Measurements from ENCODE around the gene LRRTM4. TPM values are rescaled to one million over a fixed set of nuclear protein-coding genes. Genes with fewer than 3 reads are reported as not detected.
A peak's percentile ranks its signal among the peaks of the same experiment; 100 is the strongest.

The LRRTM4 gene
- total RNA-seq, 1 experiment from 2014 or later: not detected

- intact Hi-C loops (cut with micrococcal nuclease): no loop called here
- H3K27me3 Mint-ChIP-seq (ENCODE audit: insufficient read depth, unreplicated experiment): peaks cover 62% of the 10 kb centered on the region
- ChIA-PET POLR2A (no interaction called here), CTCF (no interaction called here)
- H3K4me1 Mint-ChIP-seq (ENCODE audit: insufficient read depth, unreplicated experiment): no peaks in the 10 kb centered on the region
- no peak overlapping the region for H3K27ac Mint-ChIP-seq (ENCODE audit: low read depth, unreplicated experiment)
- no TSS peak for BruUV-seq (replicated peaks)
- no peaks in the 10 kb centered on the region for H3K9me3 Mint-ChIP-seq (ENCODE audit: unreplicated experiment)
- TF ChIP-seq, protein P1, sequence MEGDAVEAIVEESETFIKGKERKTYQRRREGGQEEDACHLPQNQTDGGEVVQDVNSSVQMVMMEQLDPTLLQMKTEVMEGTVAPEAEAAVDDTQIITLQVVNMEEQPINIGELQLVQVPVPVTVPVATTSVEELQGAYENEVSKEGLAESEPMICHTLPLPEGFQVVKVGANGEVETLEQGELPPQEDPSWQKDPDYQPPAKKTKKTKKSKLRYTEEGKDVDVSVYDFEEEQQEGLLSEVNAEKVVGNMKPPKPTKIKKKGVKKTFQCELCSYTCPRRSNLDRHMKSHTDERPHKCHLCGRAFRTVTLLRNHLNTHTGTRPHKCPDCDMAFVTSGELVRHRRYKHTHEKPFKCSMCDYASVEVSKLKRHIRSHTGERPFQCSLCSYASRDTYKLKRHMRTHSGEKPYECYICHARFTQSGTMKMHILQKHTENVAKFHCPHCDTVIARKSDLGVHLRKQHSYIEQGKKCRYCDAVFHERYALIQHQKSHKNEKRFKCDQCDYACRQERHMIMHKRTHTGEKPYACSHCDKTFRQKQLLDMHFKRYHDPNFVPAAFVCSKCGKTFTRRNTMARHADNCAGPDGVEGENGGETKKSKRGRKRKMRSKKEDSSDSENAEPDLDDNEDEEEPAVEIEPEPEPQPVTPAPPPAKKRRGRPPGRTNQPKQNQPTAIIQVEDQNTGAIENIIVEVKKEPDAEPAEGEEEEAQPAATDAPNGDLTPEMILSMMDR (IDR thresholded peaks at IDR 0.05; ENCODE audit: unreplicated experiment): no peak
- H3K4me3 Mint-ChIP-seq (ENCODE audit: unreplicated experiment): no peak overlapping the region
- H3K36me3 Mint-ChIP-seq (ENCODE audit: insufficient read depth, unreplicated experiment): no peaks in the 10 kb centered on the region
- no peak for DNase-seq (ENCODE audit: unreplicated experiment)
These were observed 696.8 kb downstream of the LRRTM4 start for GRCh38 chr2:76825140-76825970.

DNA sequence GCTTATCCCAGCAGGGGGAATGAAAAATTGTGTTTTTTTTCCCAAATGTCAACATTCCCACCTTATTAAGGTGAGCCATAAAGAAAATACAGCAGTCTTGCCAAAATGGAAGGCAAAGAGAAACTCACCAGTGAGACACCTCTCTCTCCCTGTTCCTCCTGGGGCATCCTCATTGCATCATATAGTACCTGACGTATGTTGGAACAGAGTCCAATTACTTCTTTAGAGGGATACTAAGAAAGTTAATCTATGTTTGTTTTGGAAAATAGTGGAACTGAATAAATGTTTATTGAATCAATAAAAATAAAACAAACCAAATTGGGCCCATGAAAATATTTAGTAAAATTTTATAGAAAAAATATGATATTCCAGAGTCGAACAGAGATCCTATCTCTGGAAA is 700.4 kb downstream of the LRRTM4 start:
- no TSS peak for BruUV-seq (replicated peaks)
- H3K36me3 Mint-ChIP-seq (ENCODE audit: insufficient read depth, unreplicated experiment): no peaks in the 10 kb centered on the region
- ChIA-PET CTCF (no interaction called here), POLR2A (no interaction called here)
- no peaks in the 10 kb centered on the region for H3K9me3 Mint-ChIP-seq (ENCODE audit: unreplicated experiment)
- no peak overlapping the region for H3K27ac Mint-ChIP-seq (ENCODE audit: low read depth, unreplicated experiment)
- TF ChIP-seq, protein P1 (IDR thresholded peaks at IDR 0.05; ENCODE audit: unreplicated experiment): no peak
- H3K4me1 Mint-ChIP-seq (ENCODE audit: insufficient read depth, unreplicated experiment): no peaks in the 10 kb centered on the region
- DNase-seq (ENCODE audit: unreplicated experiment): peak; percentile 1
- peaks cover 71% of the 10 kb centered on the region for H3K27me3 Mint-ChIP-seq (ENCODE audit: insufficient read depth, unreplicated experiment)
- H3K4me3 Mint-ChIP-seq (ENCODE audit: unreplicated experiment): no peak overlapping the region
- intact Hi-C loops (cut with micrococcal nuclease): no loop called here

- no TSS peak for BruUV-seq (replicated peaks)
- H3K27ac Mint-ChIP-seq (ENCODE audit: low read depth, unreplicated experiment): no peak overlapping the region
- peaks cover 38% of the 10 kb centered on the region for H3K27me3 Mint-ChIP-seq (ENCODE audit: insufficient read depth, unreplicated experiment)
- ChIA-PET POLR2A (no interaction called here), CTCF (no interaction called here)
- intact Hi-C loops (cut with micrococcal nuclease): no loop called here
- H3K4me3 Mint-ChIP-seq (ENCODE audit: unreplicated experiment): no peak overlapping the region
- TF ChIP-seq, protein P1 (IDR thresholded peaks at IDR 0.05; ENCODE audit: unreplicated experiment): no peak
- H3K36me3 Mint-ChIP-seq (ENCODE audit: insufficient read depth, unreplicated experiment): no peaks in the 10 kb centered on the region
- H3K4me1 Mint-ChIP-seq (ENCODE audit: insufficient read depth, unreplicated experiment): no peaks in the 10 kb centered on the region
- H3K9me3 Mint-ChIP-seq (ENCODE audit: unreplicated experiment): peaks cover under 1% of the 10 kb centered on the region
- DNase-seq (ENCODE audit: unreplicated experiment): no peak
These were observed 709.1 kb downstream of the LRRTM4 start for GRCh38 chr2:76813084-76813483.

- ChIA-PET POLR2A (no interaction called here), CTCF (interaction anchor here (0.6 kb wide), 1 partner anchor 1190 kb away, joined by 3 read pairs; no protein-coding TSS in a partner anchor)
- intact Hi-C loops (cut with micrococcal nuclease): no loop called here
- Mint-ChIP-seq H3K4me1 (ENCODE audit: insufficient read depth, unreplicated experiment) (no peaks in the 10 kb centered on the region), H3K27me3 (ENCODE audit: insufficient read depth, unreplicated experiment) (peaks cover 29% of the 10 kb centered on the region), H3K9me3 (ENCODE audit: unreplicated experiment) (peaks cover 6% of the 10 kb centered on the region), H3K36me3 (ENCODE audit: insufficient read depth, unreplicated experiment) (no peaks in the 10 kb centered on the region), H3K4me3 (ENCODE audit: unreplicated experiment) (no peak overlapping the region), H3K27ac (ENCODE audit: low read depth, unreplicated experiment) (no peak overlapping the region)
- TF ChIP-seq, protein P1 (IDR thresholded peaks at IDR 0.05; ENCODE audit: unreplicated experiment): no peak
- no TSS peak for BruUV-seq (replicated peaks)
- no peak for DNase-seq (ENCODE audit: unreplicated experiment)
These were observed 710.0 kb downstream of the LRRTM4 start for GRCh38 chr2:76812156-76812555.
